A673 (cell line): Measurements from ENCODE around the gene PRDM16. TPM values are rescaled to one million over a fixed set of nuclear protein-coding genes. Genes with fewer than 3 reads are reported as not detected.

Source experiments
- BruUV-seq: library from RNA; stranded (reverse); fragments of 400-500 nt; replicated peaks from 2 replicates; lab custom pipeline; 2021; lab: Mats Ljungman, UMichigan
- CTCF ChIA-PET: fragments of 300-600 bp; sonication (Branson Sonifier 250); formaldehyde crosslinking; loops from one replicate; lab custom pipeline; 2022; ENCODE audit warnings: antibody characterized with exemption; lab: Charles Lee
- POLR2A ChIA-PET: fragments of 300-600 bp; sonication (Branson Sonifier 250); formaldehyde crosslinking; loops from one replicate; lab custom pipeline; 2022; ENCODE audit warnings: antibody characterized with exemption; ENCODE audit not compliant: low non-redundant PET; lab: Charles Lee
- DNase-seq: peaks from one replicate; pipeline ENCODE4 v3.0.0-alpha.2; 2015; ENCODE audit warnings: low spot score
- H3K27ac ChIP-seq: fragments of 200-600 bp; sonication (generic); 2 replicates; pipeline ENCODE4 v1.5.1; 2016; ENCODE audit warnings: mixed run types, low read depth, mild to moderate bottlenecking, mixed read lengths, antibody characterized with exemption, low read length; ENCODE audit not compliant: poor library complexity, severe bottlenecking
- H3K27me3 ChIP-seq: fragments of 200-600 bp; sonication (generic); replicated peaks from 2 replicates; pipeline ENCODE4 v1.6.1; 2017; ENCODE audit warnings: mixed run types, low read depth, mild to moderate bottlenecking, mixed read lengths, antibody characterized with exemption, low read length; ENCODE audit not compliant: insufficient read depth, poor library complexity
- H3K36me3 ChIP-seq: fragments of 200-600 bp; sonication (generic); 2 replicates; pipeline ENCODE4 v1.6.1; 2016; ENCODE audit warnings: mixed run types, mild to moderate bottlenecking, mixed read lengths, antibody characterized with exemption, low read length; ENCODE audit not compliant: insufficient read depth, poor library complexity, severe bottlenecking
- H3K4me1 ChIP-seq: fragments of 200-600 bp; sonication (generic); 2 replicates; pipeline ENCODE4 v1.6.1; 2017; ENCODE audit warnings: mixed run types, mild to moderate bottlenecking, mixed read lengths, antibody characterized with exemption, low read length; ENCODE audit not compliant: insufficient read depth, poor library complexity, severe bottlenecking
- H3K4me3 ChIP-seq: fragments of 200-600 bp; sonication (generic); 2 replicates; pipeline ENCODE4 v1.5.1; 2016; ENCODE audit warnings: low read depth, mixed run types, mild to moderate bottlenecking, mixed read lengths, low read length; ENCODE audit not compliant: poor library complexity, severe bottlenecking
- H3K9me3 ChIP-seq: fragments of 200-600 bp; sonication (generic); 2 replicates; pipeline ENCODE4 v1.6.1; 2016; ENCODE audit warnings: mixed run types, low read depth, mild to moderate bottlenecking, mixed read lengths, antibody characterized with exemption, low read length; ENCODE audit not compliant: poor library complexity, severe bottlenecking
- CTCF ChIP-seq: fragments of 300-800, 200-600 bp; sonication (generic); conservative IDR thresholded peaks from 2 replicates; pipeline ENCODE4 v1.5.1; 2017; ENCODE audit warnings: low read depth, mild to moderate bottlenecking, antibody characterized with exemption, low read length, moderate library complexity, mixed read lengths
- EZH2 ChIP-seq: fragments of 200-600 bp; sonication (generic); IDR thresholded peaks from 2 replicates; pipeline ENCODE4 v1.6.1; 2017; ENCODE audit warnings: borderline replicate concordance, low read depth, mild to moderate bottlenecking, mixed read lengths, antibody characterized with exemption, low read length; ENCODE audit not compliant: poor library complexity, severe bottlenecking
- intact Hi-C: fragments of 100-400 bp; cut with micrococcal nuclease; formaldehyde crosslinking; loops from one replicate; pipeline ENCODE4 v1.10.0; 2022; ENCODE audit not compliant: unreplicated experiment
- total RNA-seq: library from RNA; stranded (reverse); gene quantifications from 2 replicates; pipeline ENCODE4 v1.2.3, GENCODE V29; 2021

The PRDM16 gene
- total RNA-seq, 1 experiment from 2014 or later: 0.49 TPM

- Histone ChIP-seq H3K36me3 (no peaks in the 10 kb centered on the region), H3K27ac (no peak overlapping the region), H3K4me1 (no peaks in the 10 kb centered on the region), H3K27me3 (peaks cover 5% of the 10 kb centered on the region), H3K4me3 (no peak overlapping the region), H3K9me3 (no peaks in the 10 kb centered on the region)
- intact Hi-C loops: no loop called here
- BruUV-seq: no TSS peak
- DNase-seq: no peak
- TF ChIP-seq EZH2 (no peak), CTCF (no peak)
- CTCF ChIA-PET: no interaction called here
- POLR2A ChIA-PET: no interaction called here
Observed at GRCh38 chr1:3119061-3119460, 50.1 kb downstream of the PRDM16 start.

GRCh38 chr1:3119725-3120124 is 50.7 kb downstream of the PRDM16 start:
- Histone ChIP-seq H3K9me3 (no peaks in the 10 kb centered on the region), H3K27ac (no peak overlapping the region), H3K27me3 (peaks cover 5% of the 10 kb centered on the region), H3K36me3 (no peaks in the 10 kb centered on the region), H3K4me1 (no peaks in the 10 kb centered on the region), H3K4me3 (no peak overlapping the region)
- no peak for DNase-seq
- TF ChIP-seq CTCF (no peak), EZH2 (no peak)
- BruUV-seq: no TSS peak
- CTCF ChIA-PET: no interaction called here
- intact Hi-C loops: no loop called here
- POLR2A ChIA-PET: no interaction called here

GRCh38 chr1:3120140-3120539 is 51.1 kb downstream of the PRDM16 start:
- H3K9me3 ChIP-seq: no peaks in the 10 kb centered on the region
- H3K36me3 ChIP-seq: no peaks in the 10 kb centered on the region
- DNase-seq: no peak
- POLR2A ChIA-PET: no interaction called here
- CTCF ChIA-PET: no interaction called here
- H3K27ac ChIP-seq: no peak overlapping the region
- H3K4me3 ChIP-seq: no peak overlapping the region
- no TSS peak for BruUV-seq
- TF ChIP-seq EZH2: no peak
- TF ChIP-seq CTCF: no peak
- intact Hi-C loops: no loop called here
- no peaks in the 10 kb centered on the region for H3K4me1 ChIP-seq
- peaks cover 5% of the 10 kb centered on the region for H3K27me3 ChIP-seq
